Right atrium auricular region (tissue), 2 donors: ENCODE data around the gene PPP1R1B. TPM values are rescaled to one million over a fixed set of nuclear protein-coding genes. Genes with fewer than 3 reads are reported as not detected.

ENCODE experiments used
- DNase-seq: peaks from one replicate; pipeline ENCODE4 v3.0.0-alpha.2; 2019; ENCODE audit warnings: low spot score
- H3K27ac ChIP-seq, 2 donors: fragments of 200-600 bp; sonication (generic); 1 replicate in 1 of 2; 2 replicates in 1 of 2; pipeline ENCODE4 v1.5.1; 2016 to 2019
- H3K27me3 ChIP-seq, 2 donors: fragments of 200-600 bp; sonication (generic); one replicate each; pipeline versions ENCODE4 v1.5.1 to v1.6.0; 2017 to 2019
- H3K36me3 ChIP-seq: fragments of 200-600 bp; sonication (generic); one replicate; pipeline ENCODE4 v1.5.1; 2016
- H3K4me1 ChIP-seq, 2 donors: fragments of 200-600 bp; sonication (generic); one replicate each; pipeline versions ENCODE4 v1.5.1 to v1.6.0; 2017 to 2019
- H3K4me3 ChIP-seq, 2 donors: fragments of 200-600 bp; sonication (generic); 1 replicate in 1 of 2; 2 replicates in 1 of 2; pipeline ENCODE4 v1.5.1; 2017 to 2019; ENCODE audit warnings: mild to moderate bottlenecking in 1 of 2, moderate library complexity in 1 of 2
- H3K9me3 ChIP-seq, 2 donors: fragments of 200-600 bp; sonication (generic); one replicate each; pipeline ENCODE4 v1.5.1; 2019
- CTCF ChIP-seq, 2 donors: fragments of 200-600 bp; sonication (generic); IDR thresholded peaks; one replicate each; pipeline ENCODE4 v1.5.1; 2019; ENCODE audit warnings: antibody characterized with exemption in 2 of 2
- total RNA-seq, 2 donors: library from RNA; depleted of rRNA; stranded (reverse); fragments of >200 nt; gene quantifications; one replicate each; pipeline ENCODE4 v1.1.0, GENCODE V29; 2016

The PPP1R1B gene
- total RNA-seq, 2 donors from 2014 or later: 6.7 TPM; not detected in 1

- H3K27ac ChIP-seq: no peak overlapping the region
- H3K4me1 ChIP-seq: peaks cover 0 to 42% of the 10 kb centered on the region in 2 donors
- no peaks in the 10 kb centered on the region for H3K9me3 ChIP-seq
- H3K4me3 ChIP-seq: peak overlapping the region in 1 of 2 donors; percentile 40
- H3K36me3 ChIP-seq: no peaks in the 10 kb centered on the region
- TF ChIP-seq CTCF (IDR thresholded peaks at IDR 0.05): no peak
- no peak for DNase-seq
- peaks cover 42 to 48% of the 10 kb centered on the region in 2 donors for H3K27me3 ChIP-seq
Observed at GRCh38 chr17:39607057-39607850, 19.5 kb upstream of the PPP1R1B start.

- no peak for TF ChIP-seq CTCF (IDR thresholded peaks at IDR 0.05)
- H3K27me3 ChIP-seq: peaks cover 36 to 48% of the 10 kb centered on the region in 2 donors
- no peak for DNase-seq
- peaks cover 0 to 42% of the 10 kb centered on the region in 2 donors for H3K4me1 ChIP-seq
- no peaks in the 10 kb centered on the region for H3K9me3 ChIP-seq
- H3K36me3 ChIP-seq: no peaks in the 10 kb centered on the region
- peak within 1 kb of the TSS in 1 of 2 donors; percentile 40 for H3K4me3 ChIP-seq
- no peak within 1 kb of the TSS for H3K27ac ChIP-seq
Observed at GRCh38 chr17:39607851-39608130, 19.0 kb upstream of the PPP1R1B start, which contains the start of gene NEUROD2. TSS of gene NEUROD2 (minus strand) at chr17:39607920. CDS start at chr17:39606599, 1,321 bp downstream.

- no peak overlapping the region for H3K4me3 ChIP-seq
- H3K4me1 ChIP-seq: peaks cover 0 to 42% of the 10 kb centered on the region in 2 donors
- H3K36me3 ChIP-seq: no peaks in the 10 kb centered on the region
- no peaks in the 10 kb centered on the region for H3K9me3 ChIP-seq
- no peak for TF ChIP-seq CTCF (IDR thresholded peaks at IDR 0.05)
- H3K27me3 ChIP-seq: peaks cover 31 to 48% of the 10 kb centered on the region in 2 donors
- no peak for DNase-seq
- H3K27ac ChIP-seq: no peak overlapping the region
Observed at GRCh38 chr17:39608142-39608981, 18.4 kb upstream of the PPP1R1B start.

- Histone ChIP-seq H3K27me3 (peaks cover 24 to 37% of the 10 kb centered on the region in 2 donors), H3K9me3 (no peaks in the 10 kb centered on the region), H3K36me3 (no peaks in the 10 kb centered on the region), H3K4me3 (no peak overlapping the region), H3K4me1 (peaks cover 0 to 36% of the 10 kb centered on the region in 2 donors), H3K27ac (no peak overlapping the region)
- no peak for TF ChIP-seq CTCF (IDR thresholded peaks at IDR 0.05)
- no peak for DNase-seq
Observed at GRCh38 chr17:39609416-39610025, 17.2 kb upstream of the PPP1R1B start.

GRCh38 chr17:39611401-39612112, 15.2 kb upstream of the PPP1R1B start:
- TF ChIP-seq CTCF (IDR thresholded peaks at IDR 0.05): no peak
- H3K27me3 ChIP-seq: peaks cover 17 to 22% of the 10 kb centered on the region in 2 donors
- no peak for DNase-seq

More at GRCh38 chr17:39611401-39612112, 15.2 kb upstream of the PPP1R1B start:
- Histone ChIP-seq H3K36me3 (no peaks in the 10 kb centered on the region), H3K27ac (no peak overlapping the region), H3K9me3 (no peaks in the 10 kb centered on the region), H3K4me3 (no peak overlapping the region), H3K4me1 (peaks cover 0 to 17% of the 10 kb centered on the region in 2 donors)
